WTC11 (cell line): ENCODE results near the gene FAM216B. TPM values are rescaled to one million over a fixed set of nuclear protein-coding genes. Genes with fewer than 3 reads are reported as not detected.

Experiments used
- ATAC-seq: fragments of 200-7000 bp; cut with Tn5 transposase; 2 replicates; pipeline ENCODE4 v1.10.0; 2021; ENCODE audit warnings: mild to moderate bottlenecking, moderate library complexity
- CTCF ChIA-PET: fragments of 300-600 bp; sonication (Branson Sonifier 250); formaldehyde crosslinking; loops from one replicate; lab custom pipeline; 2021; ENCODE audit warnings: antibody characterized with exemption; lab: Charles Lee
- POLR2A ChIA-PET: fragments of 350-600 bp; sonication (Branson Sonifier 250); formaldehyde crosslinking; loops from one replicate; lab custom pipeline; 2021; ENCODE audit warnings: antibody characterized with exemption; lab: Charles Lee
- DNase-seq: peaks from one replicate; pipeline ENCODE4 v3.0.0; 2021; ENCODE audit warnings: low spot score
- H3K27ac Mint-ChIP-seq: 2 replicates; pipeline ENCODE4 v1.8.0; 2021; ENCODE audit warnings: mixed read lengths
- H3K27me3 Mint-ChIP-seq: 2 replicates; pipeline ENCODE4 v1.8.0; 2021; ENCODE audit warnings: low read depth, mild to moderate bottlenecking, moderate library complexity, mixed read lengths
- H3K36me3 Mint-ChIP-seq: 2 replicates; pipeline ENCODE4 v1.8.0; 2021; ENCODE audit warnings: mixed read lengths
- H3K4me1 Mint-ChIP-seq: 2 replicates; pipeline ENCODE4 v1.8.0; 2022; ENCODE audit warnings: mixed read lengths
- H3K4me3 Mint-ChIP-seq: 2 replicates; pipeline ENCODE4 v1.8.0; 2021; ENCODE audit warnings: mild to moderate bottlenecking, moderate library complexity, mixed read lengths
- H3K9me3 Mint-ChIP-seq: 2 replicates; pipeline ENCODE4 v1.8.0; 2021; ENCODE audit warnings: mixed read lengths
- ATF6 ChIP-seq: sonication (generic); formaldehyde crosslinking; IDR thresholded peaks from 2 replicates; pipeline ENCODE4 v1.8.1; 2023; ENCODE audit warnings: mild to moderate bottlenecking, missing genetic modification reagents
- E2F5 ChIP-seq: sonication (generic); formaldehyde crosslinking; IDR thresholded peaks from 2 replicates; pipeline ENCODE4 v1.8.1; 2022; ENCODE audit warnings: mild to moderate bottlenecking, moderate library complexity, missing genetic modification reagents
- ELF4 ChIP-seq: sonication (generic); formaldehyde crosslinking; IDR thresholded peaks from 2 replicates; pipeline ENCODE4 v1.8.1; 2022; ENCODE audit warnings: low read depth, mild to moderate bottlenecking, moderate library complexity, missing genetic modification reagents
- FOXK1 ChIP-seq: sonication (generic); formaldehyde crosslinking; IDR thresholded peaks from 2 replicates; pipeline ENCODE4 v1.8.0; 2022; ENCODE audit warnings: mild to moderate bottlenecking, moderate library complexity, missing genetic modification reagents
- GABPB1 ChIP-seq: sonication (generic); formaldehyde crosslinking; IDR thresholded peaks from 2 replicates; pipeline ENCODE4 v1.8.1; 2023; ENCODE audit warnings: mild to moderate bottlenecking, missing genetic modification reagents
- GTF2I ChIP-seq: fragments of 250-450 bp; sonication (Bioruptor Pico); conservative IDR thresholded peaks from 2 replicates; pipeline ENCODE4 v1.4.0; 2021; ENCODE audit warnings: mild to moderate bottlenecking
- KAT7 ChIP-seq: sonication (generic); formaldehyde crosslinking; IDR thresholded peaks from 2 replicates; pipeline ENCODE4 v1.8.1; 2023; ENCODE audit warnings: missing genetic modification reagents, mild to moderate bottlenecking, borderline replicate concordance
- RELA ChIP-seq: sonication (generic); formaldehyde crosslinking; IDR thresholded peaks from 2 replicates; pipeline ENCODE4 v1.8.1; 2022; ENCODE audit warnings: missing genetic modification reagents, mild to moderate bottlenecking, borderline replicate concordance
- TEAD1 ChIP-seq: sonication (generic); formaldehyde crosslinking; IDR thresholded peaks from 2 replicates; pipeline ENCODE4 v1.8.0; 2022; ENCODE audit warnings: mild to moderate bottlenecking, missing genetic modification reagents
- ZNF121 ChIP-seq: sonication (generic); formaldehyde crosslinking; IDR thresholded peaks from 2 replicates; pipeline ENCODE4 v1.8.0; 2023; ENCODE audit warnings: missing genetic modification reagents
- ZNF219 ChIP-seq: sonication (generic); formaldehyde crosslinking; IDR thresholded peaks from 2 replicates; pipeline ENCODE4 v1.8.0; 2023; ENCODE audit warnings: missing genetic modification reagents, mild to moderate bottlenecking, borderline replicate concordance
- ZNF263 ChIP-seq: sonication (generic); formaldehyde crosslinking; IDR thresholded peaks from 2 replicates; pipeline ENCODE4 v1.8.1; 2022; ENCODE audit warnings: low read depth, mild to moderate bottlenecking, moderate library complexity, missing genetic modification reagents
- ZNF423 ChIP-seq: fragments of 250-450 bp; sonication (Bioruptor Pico); IDR thresholded peaks from 2 replicates; pipeline ENCODE4 v2.1.2; 2022; ENCODE audit warnings: mild to moderate bottlenecking, moderate library complexity
- ZNF425 ChIP-seq: fragments of 250-450 bp; sonication (Bioruptor Pico); conservative IDR thresholded peaks from 2 replicates; pipeline ENCODE4 v1.9.0; 2021; ENCODE audit warnings: mild to moderate bottlenecking
- ZNF532 ChIP-seq: fragments of 250-450 bp; sonication (Bioruptor Pico); IDR thresholded peaks from 2 replicates; pipeline ENCODE4 v1.9.0; 2021; ENCODE audit warnings: mild to moderate bottlenecking, borderline replicate concordance
- total RNA-seq: library from RNA; stranded (reverse); gene quantifications from 3 replicates; pipeline ENCODE4 v1.2.3, GENCODE V29; 2021
- TF ChIP-seq, protein P1 (sequence below): fragments of 250-450 bp; sonication (Bioruptor Pico); IDR thresholded peaks from 2 replicates; pipeline ENCODE4 v2.1.2; 2022; ENCODE audit warnings: mild to moderate bottlenecking, moderate library complexity
- TF ChIP-seq, protein P2 (sequence below): sonication (generic); formaldehyde crosslinking; IDR thresholded peaks from 2 replicates; pipeline ENCODE4 v1.8.0; 2022; ENCODE audit warnings: mild to moderate bottlenecking, missing genetic modification reagents
- TF ChIP-seq, protein P3 (sequence below): fragments of 250-450 bp; sonication (Bioruptor Pico); IDR thresholded peaks from 2 replicates; pipeline ENCODE4 v1.9.0; 2021; ENCODE audit warnings: mild to moderate bottlenecking
- TF ChIP-seq, protein P4 (sequence below): sonication (generic); formaldehyde crosslinking; IDR thresholded peaks from 2 replicates; pipeline ENCODE4 v1.8.1; 2022; ENCODE audit warnings: mild to moderate bottlenecking, missing genetic modification reagents, moderate library complexity, borderline replicate concordance

The FAM216B gene
- total RNA-seq, 1 experiment from 2014 or later, result not detected

GRCh38 chr13:42746866-42747265, 34.5 kb upstream of the FAM216B start (continued):
- TF ChIP-seq ZNF532 (CRISPR knock-in tag) (no peak), KAT7 (CRISPR knock-in tag) (no peak)
- TF ChIP-seq, protein P1, sequence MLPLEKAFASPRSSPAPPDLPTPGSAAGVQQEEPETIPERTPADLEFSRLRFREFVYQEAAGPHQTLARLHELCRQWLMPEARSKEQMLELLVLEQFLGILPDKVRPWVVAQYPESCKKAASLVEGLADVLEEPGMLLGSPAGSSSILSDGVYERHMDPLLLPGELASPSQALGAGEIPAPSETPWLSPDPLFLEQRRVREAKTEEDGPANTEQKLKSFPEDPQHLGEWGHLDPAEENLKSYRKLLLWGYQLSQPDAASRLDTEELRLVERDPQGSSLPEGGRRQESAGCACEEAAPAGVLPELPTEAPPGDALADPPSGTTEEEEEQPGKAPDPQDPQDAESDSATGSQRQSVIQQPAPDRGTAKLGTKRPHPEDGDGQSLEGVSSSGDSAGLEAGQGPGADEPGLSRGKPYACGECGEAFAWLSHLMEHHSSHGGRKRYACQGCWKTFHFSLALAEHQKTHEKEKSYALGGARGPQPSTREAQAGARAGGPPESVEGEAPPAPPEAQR (CRISPR knock-in tag), result no peak

- DNase-seq (no peak), ATAC-seq (no peak)
- H3K4me1 Mint-ChIP-seq, result peaks cover 4% of the 10 kb centered on the region
- no peak overlapping the region for H3K27ac Mint-ChIP-seq
- no peaks in the 10 kb centered on the region for H3K9me3 Mint-ChIP-seq
- ChIA-PET POLR2A (no interaction called here), CTCF (no interaction called here)
- TF ChIP-seq ZNF423 (no peak), GTF2I (CRISPR knock-in tag) (no peak), E2F5 (CRISPR knock-in tag) (no peak), KAT7 (CRISPR knock-in tag) (no peak), ZNF121 (CRISPR knock-in tag) (no peak), ZNF263 (no peak), ELF4 (CRISPR knock-in tag) (no peak), RELA (CRISPR knock-in tag) (no peak), ZNF425 (no peak), ZNF219 (CRISPR knock-in tag) (no peak), GABPB1 (CRISPR knock-in tag) (no peak), ATF6 (CRISPR knock-in tag) (no peak), FOXK1 (CRISPR knock-in tag) (no peak), TEAD1 (CRISPR knock-in tag) (no peak)
- TF ChIP-seq, protein P2, sequence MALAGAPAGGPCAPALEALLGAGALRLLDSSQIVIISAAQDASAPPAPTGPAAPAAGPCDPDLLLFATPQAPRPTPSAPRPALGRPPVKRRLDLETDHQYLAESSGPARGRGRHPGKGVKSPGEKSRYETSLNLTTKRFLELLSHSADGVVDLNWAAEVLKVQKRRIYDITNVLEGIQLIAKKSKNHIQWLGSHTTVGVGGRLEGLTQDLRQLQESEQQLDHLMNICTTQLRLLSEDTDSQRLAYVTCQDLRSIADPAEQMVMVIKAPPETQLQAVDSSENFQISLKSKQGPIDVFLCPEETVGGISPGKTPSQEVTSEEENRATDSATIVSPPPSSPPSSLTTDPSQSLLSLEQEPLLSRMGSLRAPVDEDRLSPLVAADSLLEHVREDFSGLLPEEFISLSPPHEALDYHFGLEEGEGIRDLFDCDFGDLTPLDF (CRISPR knock-in tag), result no peak
- TF ChIP-seq, protein P3, sequence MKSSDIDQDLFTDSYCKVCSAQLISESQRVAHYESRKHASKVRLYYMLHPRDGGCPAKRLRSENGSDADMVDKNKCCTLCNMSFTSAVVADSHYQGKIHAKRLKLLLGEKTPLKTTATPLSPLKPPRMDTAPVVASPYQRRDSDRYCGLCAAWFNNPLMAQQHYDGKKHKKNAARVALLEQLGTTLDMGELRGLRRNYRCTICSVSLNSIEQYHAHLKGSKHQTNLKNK (CRISPR knock-in tag), result no peak
- TF ChIP-seq, protein P4, sequence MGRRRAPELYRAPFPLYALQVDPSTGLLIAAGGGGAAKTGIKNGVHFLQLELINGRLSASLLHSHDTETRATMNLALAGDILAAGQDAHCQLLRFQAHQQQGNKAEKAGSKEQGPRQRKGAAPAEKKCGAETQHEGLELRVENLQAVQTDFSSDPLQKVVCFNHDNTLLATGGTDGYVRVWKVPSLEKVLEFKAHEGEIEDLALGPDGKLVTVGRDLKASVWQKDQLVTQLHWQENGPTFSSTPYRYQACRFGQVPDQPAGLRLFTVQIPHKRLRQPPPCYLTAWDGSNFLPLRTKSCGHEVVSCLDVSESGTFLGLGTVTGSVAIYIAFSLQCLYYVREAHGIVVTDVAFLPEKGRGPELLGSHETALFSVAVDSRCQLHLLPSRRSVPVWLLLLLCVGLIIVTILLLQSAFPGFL (CRISPR knock-in tag), result no peak
- H3K4me3 Mint-ChIP-seq, result no peak overlapping the region
- no peaks in the 10 kb centered on the region for H3K36me3 Mint-ChIP-seq
- peaks cover 5% of the 10 kb centered on the region for H3K27me3 Mint-ChIP-seq
Observed at GRCh38 chr13:42747399-42747873, 33.9 kb upstream of the FAM216B start.
